ENCODE data around the gene ZSCAN1.
"Not testable (repeated sequence)": the region's sequence is repeated elsewhere in the genome, so short reads cannot be mapped to it uniquely, and the experiment has no call there.

ZSCAN1 gene

DNA sequence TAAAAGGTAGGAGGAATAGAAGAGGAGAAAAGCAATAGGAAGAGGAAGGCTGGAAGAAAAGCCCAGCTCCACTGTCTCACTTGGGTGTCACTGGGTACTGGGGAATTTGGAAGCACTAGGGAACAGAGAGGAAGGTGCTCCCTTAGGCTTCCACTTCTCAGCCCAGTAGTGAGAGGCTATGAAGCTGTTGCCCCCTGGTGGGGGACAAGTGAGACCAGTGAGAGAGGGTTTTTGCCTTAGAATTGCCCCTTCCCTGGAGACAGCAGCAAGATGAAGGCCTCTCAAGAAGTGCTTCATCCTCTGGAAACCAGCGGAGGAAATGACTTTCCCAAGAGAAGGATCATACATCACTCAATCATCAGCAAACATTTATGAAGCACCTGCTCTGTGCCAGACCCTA, 26.5 kb upstream of the ZSCAN1 start:
- TF ChIP-seq, protein P1, sequence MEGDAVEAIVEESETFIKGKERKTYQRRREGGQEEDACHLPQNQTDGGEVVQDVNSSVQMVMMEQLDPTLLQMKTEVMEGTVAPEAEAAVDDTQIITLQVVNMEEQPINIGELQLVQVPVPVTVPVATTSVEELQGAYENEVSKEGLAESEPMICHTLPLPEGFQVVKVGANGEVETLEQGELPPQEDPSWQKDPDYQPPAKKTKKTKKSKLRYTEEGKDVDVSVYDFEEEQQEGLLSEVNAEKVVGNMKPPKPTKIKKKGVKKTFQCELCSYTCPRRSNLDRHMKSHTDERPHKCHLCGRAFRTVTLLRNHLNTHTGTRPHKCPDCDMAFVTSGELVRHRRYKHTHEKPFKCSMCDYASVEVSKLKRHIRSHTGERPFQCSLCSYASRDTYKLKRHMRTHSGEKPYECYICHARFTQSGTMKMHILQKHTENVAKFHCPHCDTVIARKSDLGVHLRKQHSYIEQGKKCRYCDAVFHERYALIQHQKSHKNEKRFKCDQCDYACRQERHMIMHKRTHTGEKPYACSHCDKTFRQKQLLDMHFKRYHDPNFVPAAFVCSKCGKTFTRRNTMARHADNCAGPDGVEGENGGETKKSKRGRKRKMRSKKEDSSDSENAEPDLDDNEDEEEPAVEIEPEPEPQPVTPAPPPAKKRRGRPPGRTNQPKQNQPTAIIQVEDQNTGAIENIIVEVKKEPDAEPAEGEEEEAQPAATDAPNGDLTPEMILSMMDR (IDR thresholded peaks at IDR 0.05; ENCODE audit: borderline replicate concordance, insufficient read depth, low read depth, low read length) = no peak
- no peak overlapping the region for H3K4me3 ChIP-seq (ENCODE audit: low read depth, low read length)

DNA sequence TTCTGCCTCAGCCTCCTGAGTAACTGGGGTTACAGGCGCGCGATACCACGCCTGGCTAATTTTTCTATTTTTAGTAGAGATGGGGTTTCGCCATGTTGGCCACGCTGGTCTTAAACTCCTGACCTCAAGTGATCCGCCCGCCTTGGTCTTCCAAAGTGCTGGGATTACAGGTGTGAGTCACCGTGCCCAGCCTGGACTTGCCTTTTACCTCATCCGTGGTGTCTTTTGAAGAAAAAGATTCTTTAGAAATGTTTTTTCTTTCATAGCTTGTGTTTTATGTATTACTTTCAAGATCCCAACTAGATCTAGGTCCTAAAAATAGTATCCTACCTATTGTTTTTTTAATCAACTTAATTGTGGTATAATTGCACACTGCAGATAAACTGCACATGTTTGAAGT, 24.9 kb upstream of the ZSCAN1 start:
- H3K4me3 ChIP-seq (ENCODE audit: low read depth, low read length) = not testable (repeated sequence)

DNA sequence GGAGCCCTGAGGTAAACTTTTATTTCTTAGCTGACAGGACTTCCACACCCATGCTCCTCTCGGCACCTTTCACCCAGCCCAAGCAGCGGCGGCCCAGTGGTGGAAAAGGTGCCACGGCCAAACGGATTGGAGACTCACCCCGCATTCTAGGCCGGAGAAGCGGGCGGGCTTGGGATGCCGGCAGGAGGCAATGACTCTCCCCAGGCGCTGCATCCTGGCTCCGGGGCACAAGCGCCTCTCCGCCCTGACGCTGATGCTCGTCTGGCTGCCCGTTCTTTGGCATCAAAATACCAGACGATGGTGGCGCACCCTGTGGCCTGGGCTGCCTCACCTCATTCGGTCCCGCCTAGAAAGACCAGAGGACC, 24.5 kb upstream of the ZSCAN1 start:
- TF ChIP-seq, protein P1 (IDR thresholded peaks at IDR 0.05; ENCODE audit: borderline replicate concordance, insufficient read depth, low read depth, low read length) = no peak
- H3K4me3 ChIP-seq (ENCODE audit: low read depth, low read length) = peak overlapping the region; percentile 51

DNA sequence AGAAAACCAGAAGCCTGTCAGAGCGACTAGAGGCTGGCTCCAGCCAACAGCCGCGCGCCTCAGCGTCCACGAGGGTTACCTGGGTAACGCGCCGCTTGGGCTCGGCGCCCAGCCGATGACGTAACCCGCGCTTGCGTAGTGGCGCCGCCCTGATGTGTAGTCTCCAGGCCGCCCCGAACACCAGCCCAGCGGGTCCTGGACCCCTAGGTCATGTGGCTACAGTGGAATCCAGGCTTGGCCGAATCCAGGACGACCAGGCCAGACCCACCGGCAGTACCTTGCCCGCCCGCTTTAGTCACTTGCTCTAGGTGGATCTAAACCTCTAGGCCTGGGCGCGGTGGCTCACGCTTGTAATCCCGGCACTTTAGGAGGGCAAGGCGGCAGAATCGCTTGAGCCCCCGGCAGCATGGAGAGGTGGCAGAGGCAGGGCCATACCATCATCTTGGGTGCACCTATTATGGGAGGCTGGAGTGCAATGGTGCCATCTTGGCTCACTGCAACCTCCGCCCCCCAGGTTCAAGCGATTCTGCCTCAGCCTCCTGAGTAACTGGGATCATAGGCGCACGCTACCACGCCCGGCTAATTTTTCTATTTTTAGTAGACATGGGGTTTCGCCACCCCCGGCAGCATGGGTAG, 24.0 kb upstream of the ZSCAN1 start:
- TF ChIP-seq, protein P1 (IDR thresholded peaks at IDR 0.05; ENCODE audit: borderline replicate concordance, insufficient read depth, low read depth, low read length) = no peak
- H3K4me3 ChIP-seq (ENCODE audit: low read depth, low read length) = peak overlapping the region; percentile 51

DNA sequence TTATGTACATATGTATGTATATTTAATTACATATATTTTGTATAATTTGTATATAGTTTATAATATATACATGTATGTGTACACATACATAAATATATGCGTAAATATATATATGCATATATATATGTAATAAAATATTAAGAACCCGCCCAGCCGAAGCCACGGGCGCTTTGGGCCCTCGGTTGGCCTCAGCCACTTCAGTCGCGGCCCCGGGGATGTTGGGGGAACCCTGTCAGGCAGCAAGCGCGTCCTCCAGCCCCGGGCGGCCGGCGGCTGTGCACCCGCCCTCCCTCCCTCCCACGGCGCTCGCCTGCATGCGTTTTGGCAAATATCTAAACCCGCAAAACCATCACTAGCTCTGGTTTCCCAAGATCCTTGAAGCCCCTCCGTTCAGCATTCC, 23.3 kb upstream of the ZSCAN1 start:
- TF ChIP-seq, protein P1 (IDR thresholded peaks at IDR 0.05; ENCODE audit: borderline replicate concordance, insufficient read depth, low read depth, low read length) = no peak
- H3K4me3 ChIP-seq (ENCODE audit: low read depth, low read length) = no peak overlapping the region

DNA sequence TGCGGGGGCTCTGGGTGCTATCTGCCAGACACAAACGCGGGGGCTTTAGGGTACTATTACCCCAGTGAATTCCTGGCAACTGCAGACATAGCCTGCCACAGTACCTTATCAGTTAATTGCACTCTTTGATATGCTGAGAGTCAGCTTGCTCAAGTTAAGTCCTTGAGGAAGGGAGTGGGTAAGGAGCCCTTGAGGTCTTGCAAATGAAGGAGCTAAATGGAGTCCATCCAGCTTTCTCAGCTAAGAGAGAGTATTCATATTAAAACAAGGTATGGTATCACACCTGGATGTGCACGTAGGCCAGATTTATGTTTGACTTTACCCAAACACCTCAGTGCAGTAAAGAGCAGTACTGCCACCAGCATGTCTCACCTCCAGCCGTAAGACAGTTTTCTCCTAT, 19.7 kb upstream of the ZSCAN1 start:
- TF ChIP-seq, protein P1 (IDR thresholded peaks at IDR 0.05; ENCODE audit: borderline replicate concordance, insufficient read depth, low read depth, low read length) = no peak
- H3K4me3 ChIP-seq (ENCODE audit: low read depth, low read length) = no peak overlapping the region

DNA sequence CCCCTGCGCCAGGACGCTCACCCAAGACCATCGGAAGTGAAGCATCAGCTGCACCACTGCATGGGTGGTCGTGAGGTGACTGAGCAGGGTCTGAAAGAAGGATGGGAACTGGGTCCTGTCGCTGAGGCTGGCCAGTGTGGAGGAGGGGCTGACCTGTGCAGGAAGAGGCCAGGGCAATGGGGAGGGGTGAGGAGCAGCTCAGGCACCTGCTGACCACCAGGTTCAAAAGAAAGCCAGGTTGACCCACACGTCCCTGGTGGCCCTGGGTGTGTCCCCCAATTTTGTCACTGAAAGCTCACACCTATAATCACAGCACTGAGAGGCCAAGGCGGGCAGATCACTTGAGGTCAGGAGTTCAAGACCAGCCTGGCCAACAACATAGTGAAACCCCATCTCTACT, 13.7 kb upstream of the ZSCAN1 start:
- no peak overlapping the region for H3K4me3 ChIP-seq (ENCODE audit: low read depth, low read length)
- TF ChIP-seq, protein P1 (IDR thresholded peaks at IDR 0.05; ENCODE audit: borderline replicate concordance, insufficient read depth, low read depth, low read length) = no peak

Data from GM12875 (cell line).